GM12878 (cell line): ENCODE measurements around the gene PHF23.

Experiments
- BACH1 ChIP-seq: fragments of 450-650 bp; IDR thresholded peaks from 2 replicates; pipeline ENCODE4 v1.6.1; 2017; ENCODE audit warnings: mild to moderate bottlenecking, borderline replicate concordance
- CBX5 ChIP-seq: sonication (generic); IDR thresholded peaks from 2 replicates; pipeline ENCODE4 v1.6.1; 2016; ENCODE audit warnings: low read depth, moderate library complexity, mild to moderate bottlenecking, inconsistent platforms
- EP300 ChIP-seq, 2 experiments: fragments of 150-350 bp in 1 of 2; IDR thresholded peaks; 2 replicates each; pipeline ENCODE4 v1.6.1; 2011 to 2012; ENCODE audit warnings: low read depth in 2 of 2, low read length in 2 of 2, borderline replicate concordance in 1 of 2, improper control_type of control experiment in 1 of 2, inconsistent platforms in 1 of 2; ENCODE audit not compliant: control insufficient read depth in 1 of 2
- EZH2 ChIP-seq: IDR thresholded peaks from 2 replicates; pipeline ENCODE4 v1.6.1; 2012; ENCODE audit warnings: low read depth, mild to moderate bottlenecking, control low read depth, inconsistent platforms, low read length, borderline replicate concordance; ENCODE audit not compliant: control insufficient read depth
- GABPA ChIP-seq: IDR thresholded peaks from 2 replicates; pipeline ENCODE4 v1.6.1; 2014; ENCODE audit warnings: antibody characterized with exemption, low read depth, mild to moderate bottlenecking, inconsistent platforms
- JUND ChIP-seq: IDR thresholded peaks from 2 replicates; pipeline ENCODE4 v1.6.1; 2012; ENCODE audit warnings: low read depth, mild to moderate bottlenecking, low read length, improper control_type of control experiment, moderate library complexity
- LARP7 ChIP-seq: fragments of 450-650 bp; IDR thresholded peaks from 2 replicates; pipeline ENCODE4 v1.6.1; 2017; ENCODE audit warnings: mild to moderate bottlenecking
- POLR2A ChIP-seq: IDR thresholded peaks from 2 replicates; pipeline ENCODE4 v1.6.1; 2011; ENCODE audit warnings: low read depth, mild to moderate bottlenecking, low read length
- POLR2AphosphoS5 ChIP-seq: IDR thresholded peaks from 2 replicates; pipeline ENCODE4 v1.6.1; 2011; ENCODE audit warnings: mild to moderate bottlenecking, low read length, inconsistent platforms
- ZSCAN29 ChIP-seq: fragments of 450-650 bp; IDR thresholded peaks from 2 replicates; pipeline ENCODE4 v1.6.1; 2017; ENCODE audit warnings: mild to moderate bottlenecking, moderate library complexity
- TF ChIP-seq, protein P1 (sequence below), 3 experiments: IDR thresholded peaks in 2 of 3; conservative IDR thresholded peaks in 1 of 3; 2 replicates each; pipeline ENCODE4 v1.5.1; 2011; ENCODE audit warnings: low read depth in 3 of 3, low read length in 3 of 3, mild to moderate bottlenecking in 3 of 3, control low read depth in 2 of 3, moderate library complexity in 2 of 3, inconsistent platforms in 1 of 3, mixed read lengths in 1 of 3; ENCODE audit not compliant: control insufficient read depth in 2 of 3, insufficient read depth in 1 of 3; ENCODE audit errors: extremely low read depth in 1 of 3
- TF ChIP-seq, protein P2 (sequence below): fragments of 450-650 bp; IDR thresholded peaks from 2 replicates; pipeline ENCODE4 v1.6.1; 2017; ENCODE audit warnings: antibody characterized with exemption, mild to moderate bottlenecking, moderate library complexity
- TF ChIP-seq, protein P3 (sequence below): fragments of 450-650 bp; IDR thresholded peaks from 2 replicates; pipeline ENCODE4 v1.6.1; 2017; ENCODE audit warnings: borderline replicate concordance

DNA sequence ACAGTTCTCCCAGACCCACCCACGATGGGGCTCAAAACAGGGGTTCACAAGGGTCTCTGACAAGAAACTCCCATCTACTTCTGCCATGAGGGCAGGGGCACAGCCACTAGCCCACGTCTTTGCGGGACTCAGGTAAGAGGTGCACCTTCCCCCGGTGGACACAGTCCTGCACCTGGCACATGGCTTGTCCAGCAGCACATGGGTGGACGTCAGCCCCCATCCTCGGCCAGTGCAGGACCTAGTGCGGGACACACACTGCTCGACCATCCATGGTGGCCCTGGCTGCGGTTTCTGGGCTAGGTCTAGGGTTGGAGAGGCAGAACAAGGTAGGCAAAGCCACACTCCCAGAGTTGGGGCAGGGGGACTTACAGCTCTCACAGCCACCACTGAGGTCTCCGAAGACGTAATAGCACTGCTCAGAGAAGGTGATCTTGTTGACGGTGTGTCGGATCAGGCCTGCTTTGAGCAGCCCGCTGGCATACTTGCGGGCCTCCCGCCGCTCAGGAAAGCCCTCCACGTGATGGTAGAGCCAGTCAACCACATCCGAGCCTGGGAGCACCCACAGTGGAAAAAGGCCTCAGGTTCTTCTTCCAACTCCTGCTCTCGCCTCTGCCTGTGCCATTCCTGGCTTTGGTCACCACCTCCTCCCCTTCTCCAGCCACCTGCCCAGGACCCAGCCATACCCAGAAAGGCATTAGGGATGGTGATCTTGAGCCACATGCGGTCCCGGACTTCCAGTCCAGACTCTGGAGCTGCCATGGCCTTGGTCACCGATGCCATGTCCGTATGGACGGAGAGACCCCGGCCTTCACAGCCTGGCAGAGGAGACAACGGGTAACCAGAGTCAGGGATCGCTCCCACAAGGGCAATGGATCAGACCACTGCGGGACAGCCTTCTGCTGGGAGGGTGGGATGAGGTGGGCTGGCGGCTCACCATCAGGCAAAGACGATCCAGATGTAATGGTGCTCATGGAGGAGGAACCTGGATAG is 12.2 kb downstream of the PHF23 start:
- TF ChIP-seq, protein P1, sequence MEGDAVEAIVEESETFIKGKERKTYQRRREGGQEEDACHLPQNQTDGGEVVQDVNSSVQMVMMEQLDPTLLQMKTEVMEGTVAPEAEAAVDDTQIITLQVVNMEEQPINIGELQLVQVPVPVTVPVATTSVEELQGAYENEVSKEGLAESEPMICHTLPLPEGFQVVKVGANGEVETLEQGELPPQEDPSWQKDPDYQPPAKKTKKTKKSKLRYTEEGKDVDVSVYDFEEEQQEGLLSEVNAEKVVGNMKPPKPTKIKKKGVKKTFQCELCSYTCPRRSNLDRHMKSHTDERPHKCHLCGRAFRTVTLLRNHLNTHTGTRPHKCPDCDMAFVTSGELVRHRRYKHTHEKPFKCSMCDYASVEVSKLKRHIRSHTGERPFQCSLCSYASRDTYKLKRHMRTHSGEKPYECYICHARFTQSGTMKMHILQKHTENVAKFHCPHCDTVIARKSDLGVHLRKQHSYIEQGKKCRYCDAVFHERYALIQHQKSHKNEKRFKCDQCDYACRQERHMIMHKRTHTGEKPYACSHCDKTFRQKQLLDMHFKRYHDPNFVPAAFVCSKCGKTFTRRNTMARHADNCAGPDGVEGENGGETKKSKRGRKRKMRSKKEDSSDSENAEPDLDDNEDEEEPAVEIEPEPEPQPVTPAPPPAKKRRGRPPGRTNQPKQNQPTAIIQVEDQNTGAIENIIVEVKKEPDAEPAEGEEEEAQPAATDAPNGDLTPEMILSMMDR (IDR thresholded peaks at IDR 0.05 in 2 of 3, conservative IDR thresholded peaks at IDR 0.05 in 1 of 3; ENCODE audit: control insufficient read depth in 2 of 3, extremely low read depth in 1 of 3, insufficient read depth in 1 of 3, low read depth in 3 of 3, low read length in 3 of 3) = no peak
- TF ChIP-seq EZH2 = no peak
- no peak for TF ChIP-seq LARP7
- TF ChIP-seq, protein P2, sequence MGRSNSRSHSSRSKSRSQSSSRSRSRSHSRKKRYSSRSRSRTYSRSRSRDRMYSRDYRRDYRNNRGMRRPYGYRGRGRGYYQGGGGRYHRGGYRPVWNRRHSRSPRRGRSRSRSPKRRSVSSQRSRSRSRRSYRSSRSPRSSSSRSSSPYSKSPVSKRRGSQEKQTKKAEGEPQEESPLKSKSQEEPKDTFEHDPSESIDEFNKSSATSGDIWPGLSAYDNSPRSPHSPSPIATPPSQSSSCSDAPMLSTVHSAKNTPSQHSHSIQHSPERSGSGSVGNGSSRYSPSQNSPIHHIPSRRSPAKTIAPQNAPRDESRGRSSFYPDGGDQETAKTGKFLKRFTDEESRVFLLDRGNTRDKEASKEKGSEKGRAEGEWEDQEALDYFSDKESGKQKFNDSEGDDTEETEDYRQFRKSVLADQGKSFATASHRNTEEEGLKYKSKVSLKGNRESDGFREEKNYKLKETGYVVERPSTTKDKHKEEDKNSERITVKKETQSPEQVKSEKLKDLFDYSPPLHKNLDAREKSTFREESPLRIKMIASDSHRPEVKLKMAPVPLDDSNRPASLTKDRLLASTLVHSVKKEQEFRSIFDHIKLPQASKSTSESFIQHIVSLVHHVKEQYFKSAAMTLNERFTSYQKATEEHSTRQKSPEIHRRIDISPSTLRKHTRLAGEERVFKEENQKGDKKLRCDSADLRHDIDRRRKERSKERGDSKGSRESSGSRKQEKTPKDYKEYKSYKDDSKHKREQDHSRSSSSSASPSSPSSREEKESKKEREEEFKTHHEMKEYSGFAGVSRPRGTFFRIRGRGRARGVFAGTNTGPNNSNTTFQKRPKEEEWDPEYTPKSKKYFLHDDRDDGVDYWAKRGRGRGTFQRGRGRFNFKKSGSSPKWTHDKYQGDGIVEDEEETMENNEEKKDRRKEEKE = no peak
- no peak for TF ChIP-seq POLR2A
- no peak for TF ChIP-seq POLR2AphosphoS5
- no peak for TF ChIP-seq EP300 (IDR thresholded peaks at IDR 0.05; ENCODE audit: borderline replicate concordance in 1 of 2, control insufficient read depth in 1 of 2, low read depth in 2 of 2, low read length in 2 of 2)
- TF ChIP-seq, protein P3, sequence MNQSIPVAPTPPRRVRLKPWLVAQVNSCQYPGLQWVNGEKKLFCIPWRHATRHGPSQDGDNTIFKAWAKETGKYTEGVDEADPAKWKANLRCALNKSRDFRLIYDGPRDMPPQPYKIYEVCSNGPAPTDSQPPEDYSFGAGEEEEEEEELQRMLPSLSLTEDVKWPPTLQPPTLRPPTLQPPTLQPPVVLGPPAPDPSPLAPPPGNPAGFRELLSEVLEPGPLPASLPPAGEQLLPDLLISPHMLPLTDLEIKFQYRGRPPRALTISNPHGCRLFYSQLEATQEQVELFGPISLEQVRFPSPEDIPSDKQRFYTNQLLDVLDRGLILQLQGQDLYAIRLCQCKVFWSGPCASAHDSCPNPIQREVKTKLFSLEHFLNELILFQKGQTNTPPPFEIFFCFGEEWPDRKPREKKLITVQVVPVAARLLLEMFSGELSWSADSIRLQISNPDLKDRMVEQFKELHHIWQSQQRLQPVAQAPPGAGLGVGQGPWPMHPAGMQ = no peak
- TF ChIP-seq ZSCAN29 = no peak
- no peak for TF ChIP-seq GABPA
- no peak for TF ChIP-seq BACH1
- TF ChIP-seq JUND = no peak
- no peak for TF ChIP-seq CBX5
